ENCODE data around the gene CHI3L1.

The CHI3L1 gene

DNA sequence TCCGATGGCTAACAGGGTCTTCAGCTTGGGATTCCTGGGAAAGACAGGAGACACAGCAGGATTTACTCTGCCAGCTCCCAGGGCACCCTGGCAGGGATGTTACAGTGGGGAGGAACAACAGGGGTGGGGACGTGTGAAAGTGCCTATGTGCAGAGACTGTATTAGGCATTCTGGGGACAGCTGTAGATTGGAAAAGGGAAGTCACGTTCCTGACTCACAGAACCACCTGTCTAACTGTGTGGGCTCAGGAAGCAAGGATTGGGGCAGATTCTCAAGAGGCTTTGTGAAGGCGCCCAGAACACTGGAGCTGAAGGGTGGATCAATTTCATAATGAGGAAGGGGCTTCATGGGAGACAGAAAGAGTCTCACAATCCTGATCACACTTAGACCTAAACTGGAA lies 38.6 kb upstream of the CHI3L1 start:
- Histone ChIP-seq H3K4me1 (no peaks in the 10 kb centered on the region), H3K4me3 (ENCODE audit: low read depth, low read length) (no peak overlapping the region), H2AFZ (no peak overlapping the region), H3K4me2 (ENCODE audit: low read length) (no peak overlapping the region), H3K36me3 (ENCODE audit: control insufficient read depth, insufficient read depth, low read length) (no peaks in the 10 kb centered on the region), H3K79me2 (no peaks in the 10 kb centered on the region), H3K27me3 (ENCODE audit: control insufficient read depth, insufficient read depth, low read length) (no peaks in the 10 kb centered on the region), H3K27ac (no peak overlapping the region), H3K9me3 (ENCODE audit: control insufficient read depth, low read length) (no peaks in the 10 kb centered on the region), H3K9ac (no peak overlapping the region)
- TF ChIP-seq, protein P1, sequence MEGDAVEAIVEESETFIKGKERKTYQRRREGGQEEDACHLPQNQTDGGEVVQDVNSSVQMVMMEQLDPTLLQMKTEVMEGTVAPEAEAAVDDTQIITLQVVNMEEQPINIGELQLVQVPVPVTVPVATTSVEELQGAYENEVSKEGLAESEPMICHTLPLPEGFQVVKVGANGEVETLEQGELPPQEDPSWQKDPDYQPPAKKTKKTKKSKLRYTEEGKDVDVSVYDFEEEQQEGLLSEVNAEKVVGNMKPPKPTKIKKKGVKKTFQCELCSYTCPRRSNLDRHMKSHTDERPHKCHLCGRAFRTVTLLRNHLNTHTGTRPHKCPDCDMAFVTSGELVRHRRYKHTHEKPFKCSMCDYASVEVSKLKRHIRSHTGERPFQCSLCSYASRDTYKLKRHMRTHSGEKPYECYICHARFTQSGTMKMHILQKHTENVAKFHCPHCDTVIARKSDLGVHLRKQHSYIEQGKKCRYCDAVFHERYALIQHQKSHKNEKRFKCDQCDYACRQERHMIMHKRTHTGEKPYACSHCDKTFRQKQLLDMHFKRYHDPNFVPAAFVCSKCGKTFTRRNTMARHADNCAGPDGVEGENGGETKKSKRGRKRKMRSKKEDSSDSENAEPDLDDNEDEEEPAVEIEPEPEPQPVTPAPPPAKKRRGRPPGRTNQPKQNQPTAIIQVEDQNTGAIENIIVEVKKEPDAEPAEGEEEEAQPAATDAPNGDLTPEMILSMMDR (IDR thresholded peaks at IDR 0.05): no peak

DNA sequence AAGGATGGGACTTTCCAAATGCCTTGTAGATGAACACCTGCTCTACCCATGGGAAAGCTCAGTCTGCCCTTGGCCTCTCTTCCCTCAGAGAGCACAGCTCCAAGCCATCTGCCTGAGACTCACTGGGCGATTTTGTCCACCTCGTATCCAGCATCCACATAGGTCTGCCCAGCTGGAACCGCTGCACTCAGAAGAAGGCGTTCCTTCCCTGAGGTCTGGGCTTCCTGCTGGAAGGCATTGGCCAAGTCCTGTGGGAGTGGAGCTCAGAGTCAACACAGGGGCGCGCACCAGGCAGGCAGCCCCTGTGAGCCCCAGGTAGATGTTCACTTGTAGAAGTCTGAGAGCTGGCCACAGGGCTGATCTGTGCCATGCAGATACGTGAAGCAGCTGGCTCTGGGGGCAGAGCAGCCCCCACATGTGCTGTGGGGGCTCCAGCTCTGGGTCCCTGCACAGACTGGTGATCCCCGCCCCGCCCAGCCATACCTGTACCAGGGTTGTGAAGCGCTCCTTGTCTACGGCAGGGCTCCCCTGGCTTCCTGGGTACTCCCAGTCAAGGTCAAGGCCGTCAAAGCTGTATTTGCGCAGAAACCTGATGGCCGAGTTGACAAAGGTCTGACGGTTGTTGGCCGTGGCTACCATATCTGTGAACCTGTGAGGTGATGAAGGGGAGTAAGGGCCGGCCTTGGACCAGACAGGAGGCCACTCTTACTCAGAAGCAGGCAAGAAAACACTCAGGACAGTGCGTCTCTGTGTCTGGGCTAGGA lies 36.7 kb upstream of the CHI3L1 start:
- Histone ChIP-seq H3K36me3 (ENCODE audit: control insufficient read depth, insufficient read depth, low read length) (no peaks in the 10 kb centered on the region), H2AFZ (no peak overlapping the region), H3K9ac (no peak overlapping the region), H3K4me3 (ENCODE audit: low read depth, low read length) (no peak overlapping the region), H3K27me3 (ENCODE audit: control insufficient read depth, insufficient read depth, low read length) (no peaks in the 10 kb centered on the region), H3K4me1 (no peaks in the 10 kb centered on the region), H3K79me2 (no peaks in the 10 kb centered on the region), H3K27ac (no peak overlapping the region), H3K4me2 (ENCODE audit: low read length) (no peak overlapping the region), H3K9me3 (ENCODE audit: control insufficient read depth, low read length) (no peaks in the 10 kb centered on the region)
- TF ChIP-seq, protein P1 (IDR thresholded peaks at IDR 0.05): no peak

- no peaks in the 10 kb centered on the region for H3K9me3 ChIP-seq (ENCODE audit: control insufficient read depth, low read length)
- H3K79me2 ChIP-seq: no peaks in the 10 kb centered on the region
- H3K4me1 ChIP-seq: no peaks in the 10 kb centered on the region
- H2AFZ ChIP-seq: no peak overlapping the region
- no peaks in the 10 kb centered on the region for H3K27me3 ChIP-seq (ENCODE audit: control insufficient read depth, insufficient read depth, low read length)
- H3K36me3 ChIP-seq (ENCODE audit: control insufficient read depth, insufficient read depth, low read length): no peaks in the 10 kb centered on the region
- H3K27ac ChIP-seq: no peak overlapping the region
- H3K9ac ChIP-seq: no peak overlapping the region
- H3K4me3 ChIP-seq (ENCODE audit: low read depth, low read length): no peak overlapping the region
- TF ChIP-seq, protein P1 (IDR thresholded peaks at IDR 0.05): no peak
- H3K4me2 ChIP-seq (ENCODE audit: low read length): no peak overlapping the region
Measured at GRCh38 chr1:203219934-203220333, 33.4 kb upstream of the CHI3L1 start.

- H2AFZ ChIP-seq: no peak overlapping the region
- no peak overlapping the region for H3K4me3 ChIP-seq (ENCODE audit: low read depth, low read length)
- H3K27ac ChIP-seq: no peak overlapping the region
- no peak overlapping the region for H3K4me2 ChIP-seq (ENCODE audit: low read length)
- TF ChIP-seq, protein P1 (IDR thresholded peaks at IDR 0.05): no peak
- H3K4me1 ChIP-seq: no peaks in the 10 kb centered on the region
- no peaks in the 10 kb centered on the region for H3K27me3 ChIP-seq (ENCODE audit: control insufficient read depth, insufficient read depth, low read length)
- no peaks in the 10 kb centered on the region for H3K79me2 ChIP-seq
- H3K9ac ChIP-seq: no peak overlapping the region
- no peaks in the 10 kb centered on the region for H3K36me3 ChIP-seq (ENCODE audit: control insufficient read depth, insufficient read depth, low read length)
- H3K9me3 ChIP-seq (ENCODE audit: control insufficient read depth, low read length): no peaks in the 10 kb centered on the region
Measured at GRCh38 chr1:203219171-203219570, 32.7 kb upstream of the CHI3L1 start.

DNA sequence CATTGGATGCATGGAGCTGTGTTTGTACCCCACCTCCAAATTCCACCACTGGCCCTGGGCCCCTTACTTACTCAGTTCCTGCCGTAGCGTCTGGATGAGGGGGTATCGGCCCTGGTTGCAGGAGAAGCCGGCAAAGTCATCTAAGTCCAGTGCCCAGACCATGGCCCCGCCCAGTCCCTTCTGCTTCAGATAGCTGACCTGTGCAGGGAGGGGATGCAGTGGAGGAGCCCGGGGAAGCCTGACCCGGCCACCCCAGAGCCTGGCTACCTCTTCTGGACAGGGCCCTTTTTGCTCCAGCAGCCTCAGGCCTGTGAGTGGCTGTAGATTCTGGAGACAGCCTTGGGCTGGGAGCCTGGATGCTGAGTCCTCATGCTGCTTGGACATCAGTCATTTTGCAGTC lies 31.2 kb upstream of the CHI3L1 start:
- no peak overlapping the region for H3K4me2 ChIP-seq (ENCODE audit: low read length)
- H3K9ac ChIP-seq: no peak overlapping the region
- TF ChIP-seq, protein P1 (IDR thresholded peaks at IDR 0.05): no peak
- H3K36me3 ChIP-seq (ENCODE audit: control insufficient read depth, insufficient read depth, low read length): no peaks in the 10 kb centered on the region
- H3K27me3 ChIP-seq (ENCODE audit: control insufficient read depth, insufficient read depth, low read length): no peaks in the 10 kb centered on the region
- no peak overlapping the region for H2AFZ ChIP-seq
- no peak overlapping the region for H3K27ac ChIP-seq
- no peaks in the 10 kb centered on the region for H3K79me2 ChIP-seq
- H3K4me3 ChIP-seq (ENCODE audit: low read depth, low read length): no peak overlapping the region
- no peaks in the 10 kb centered on the region for H3K4me1 ChIP-seq
- no peaks in the 10 kb centered on the region for H3K9me3 ChIP-seq (ENCODE audit: control insufficient read depth, low read length)
